H7 (cell line): ENCODE results near the gene TAF1B. TPM values are rescaled to one million over a fixed set of nuclear protein-coding genes. Genes with fewer than 3 reads are reported as not detected.

Source experiments
- DNase-seq: peaks from one replicate; pipeline ENCODE4 v3.0.0; 2012
- H3K27me3 ChIP-seq: 2 replicates; pipeline ENCODE4 v1.6.0; 2011; ENCODE audit warnings: mild to moderate bottlenecking, low read length; ENCODE audit not compliant: control insufficient read depth, insufficient read depth
- H3K36me3 ChIP-seq: replicated peaks from 2 replicates; pipeline ENCODE4 v1.5.1; 2011; ENCODE audit warnings: low read length; ENCODE audit not compliant: control insufficient read depth, insufficient read depth
- H3K4me3 ChIP-seq: 2 replicates; pipeline ENCODE4 v1.5.1; 2011; ENCODE audit warnings: low read depth, mild to moderate bottlenecking, control low read depth, low read length, moderate library complexity; ENCODE audit not compliant: insufficient read depth
- total RNA-seq: library from RNA; depleted of rRNA; stranded (reverse); fragments of >200 nt; shearing (Covaris generic); gene quantifications from 2 replicates; pipeline ENCODE4 v1.2.3, GENCODE V29; 2014

TAF1B gene
- total RNA-seq, 1 experiment from 2014 or later: 33.2 TPM

- Histone ChIP-seq H3K27me3 (no peaks in the 10 kb centered on the region), H3K36me3 (no peaks in the 10 kb centered on the region), H3K4me3 (no peak overlapping the region)
- DNase-seq: peak; percentile 96
Measured at GRCh38 chr2:9813312-9814128, 29.8 kb upstream of the TAF1B start.

DNA sequence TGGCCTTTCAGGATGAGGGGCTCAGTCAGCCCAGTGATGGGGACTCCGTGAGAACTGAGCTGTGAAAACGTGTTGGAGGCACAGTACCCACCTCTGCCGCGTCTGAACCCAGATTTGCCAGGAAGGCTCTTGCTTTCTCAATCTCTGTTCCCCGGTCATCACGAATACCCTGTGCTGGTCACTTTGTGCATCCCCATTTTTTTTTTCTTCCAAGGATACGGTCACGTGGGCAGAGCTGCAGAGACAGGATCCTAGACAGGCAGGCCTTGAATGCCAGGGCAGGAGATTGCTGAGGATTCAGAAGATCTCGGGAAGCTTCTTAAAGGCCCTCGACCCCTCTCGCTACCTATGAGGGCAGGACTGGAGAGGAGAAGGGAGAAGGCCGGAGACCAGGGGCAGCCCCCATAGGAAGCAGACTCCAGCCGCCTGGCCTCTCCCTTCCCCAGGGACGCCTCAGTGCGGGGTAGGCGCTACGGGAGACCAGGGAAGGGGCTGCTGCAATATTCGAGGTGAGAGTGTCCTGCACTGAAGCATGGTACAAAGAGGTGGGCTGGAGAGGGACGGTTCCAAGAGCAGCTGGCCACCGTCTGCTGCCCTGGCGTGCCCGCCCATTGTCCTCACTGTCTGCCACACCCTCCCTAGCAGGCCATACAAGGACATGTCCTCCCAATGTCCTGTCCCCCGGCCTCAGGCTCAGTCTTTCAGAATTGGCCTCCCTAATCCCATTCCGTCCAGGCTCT is 29.0 kb upstream of the TAF1B start:
- no peak overlapping the region for H3K4me3 ChIP-seq
- no peaks in the 10 kb centered on the region for H3K27me3 ChIP-seq
- H3K36me3 ChIP-seq: no peaks in the 10 kb centered on the region
- peak; percentile 54 for DNase-seq

- Histone ChIP-seq H3K36me3 (no peaks in the 10 kb centered on the region), H3K27me3 (no peaks in the 10 kb centered on the region), H3K4me3 (no peak overlapping the region)
- DNase-seq: no peak
Measured at GRCh38 chr2:9815076-9815475, 28.2 kb upstream of the TAF1B start.

GRCh38 chr2:9815844-9816279 is 27.4 kb upstream of the TAF1B start:
- H3K4me3 ChIP-seq: no peak overlapping the region
- no peak for DNase-seq
- no peaks in the 10 kb centered on the region for H3K27me3 ChIP-seq
- H3K36me3 ChIP-seq: no peaks in the 10 kb centered on the region

DNA sequence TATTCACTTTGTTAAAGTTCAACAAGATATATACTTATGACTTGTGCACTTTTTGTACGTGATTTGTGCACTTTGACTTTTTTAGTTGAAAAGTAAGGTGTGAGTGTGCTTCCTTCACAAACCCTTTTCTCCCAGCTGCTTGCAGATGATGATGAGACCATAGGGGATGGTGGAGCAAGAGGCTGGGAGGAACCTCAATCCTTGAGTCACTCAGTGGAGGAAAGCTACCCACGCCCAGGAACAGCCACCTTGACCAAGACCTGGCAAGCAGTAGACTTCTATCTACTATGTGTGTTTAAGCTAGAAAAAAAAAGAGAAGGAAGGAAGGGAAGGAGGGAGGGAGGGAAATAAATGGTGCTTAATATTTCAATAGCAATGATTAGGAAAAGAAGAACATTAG is 25.2 kb upstream of the TAF1B start:
- Histone ChIP-seq H3K36me3 (no peaks in the 10 kb centered on the region), H3K4me3 (no peak overlapping the region), H3K27me3 (no peaks in the 10 kb centered on the region)
- DNase-seq: no peak

GRCh38 chr2:9819551-9819950 is 23.7 kb upstream of the TAF1B start:
- Histone ChIP-seq H3K4me3 (no peak overlapping the region), H3K36me3 (no peaks in the 10 kb centered on the region), H3K27me3 (no peaks in the 10 kb centered on the region)
- no peak for DNase-seq

GRCh38 chr2:9820020-9820973 is 23.0 kb upstream of the TAF1B start:
- Histone ChIP-seq H3K4me3 (no peak overlapping the region), H3K36me3 (no peaks in the 10 kb centered on the region), H3K27me3 (no peaks in the 10 kb centered on the region)
- DNase-seq: peak; percentile 71

DNA sequence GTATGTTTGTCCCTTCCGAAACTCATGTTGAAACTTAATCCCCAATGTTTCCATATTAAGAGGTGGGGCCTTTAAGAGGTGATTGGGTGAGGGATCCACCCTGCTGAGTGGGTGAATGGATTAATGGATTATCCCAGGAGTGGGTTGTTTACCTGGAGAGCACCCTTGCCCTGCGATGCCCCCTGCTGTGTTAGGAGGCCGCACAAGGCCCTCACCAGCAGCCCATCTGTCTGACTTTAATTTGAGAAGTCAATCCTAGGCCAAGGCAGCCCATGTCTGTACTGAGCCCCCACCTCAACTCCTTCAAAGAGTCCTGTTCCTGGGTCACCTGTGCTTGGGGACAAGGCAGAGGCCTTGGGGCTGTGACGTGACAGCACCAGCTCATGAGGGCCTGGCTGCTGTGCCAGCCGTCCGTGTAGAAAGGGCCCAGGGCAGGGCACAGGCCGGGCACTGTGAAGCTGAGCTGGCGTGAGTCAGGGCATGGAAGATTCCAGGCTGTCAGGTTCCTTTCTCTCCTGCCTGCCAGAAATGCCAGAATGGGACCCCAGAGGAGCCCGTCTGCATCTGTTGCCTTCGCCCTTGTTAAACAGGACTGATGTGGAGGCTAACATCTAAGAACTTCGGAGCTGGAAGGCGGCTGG is 21.3 kb upstream of the TAF1B start:
- no peak overlapping the region for H3K4me3 ChIP-seq
- no peak for DNase-seq
- no peaks in the 10 kb centered on the region for H3K27me3 ChIP-seq
- H3K36me3 ChIP-seq: no peaks in the 10 kb centered on the region

DNA sequence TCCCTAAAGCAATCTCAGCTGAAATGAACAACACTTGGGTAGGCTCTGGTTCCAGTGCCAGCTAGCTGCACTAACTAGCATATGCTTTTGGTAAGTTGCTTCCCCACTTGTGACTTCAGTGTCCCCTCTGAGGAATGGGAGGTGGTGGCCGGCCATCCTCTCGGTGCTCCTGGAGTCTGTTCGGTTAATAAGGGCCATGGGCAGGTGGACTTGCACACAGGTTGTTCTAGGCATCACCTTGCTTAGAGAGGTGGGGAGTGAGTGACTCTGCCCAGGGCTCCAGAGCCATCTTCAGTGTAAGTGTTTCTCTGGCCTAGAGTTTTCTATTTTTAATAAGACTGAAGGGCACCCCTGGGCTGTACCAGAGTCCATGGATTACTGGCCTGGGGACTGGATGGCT is 18.8 kb upstream of the TAF1B start:
- Histone ChIP-seq H3K27me3 (no peaks in the 10 kb centered on the region), H3K4me3 (no peak overlapping the region)
- no peak for DNase-seq

GRCh38 chr2:9824956-9825720 is 18.1 kb upstream of the TAF1B start:
- Histone ChIP-seq H3K27me3 (no peaks in the 10 kb centered on the region), H3K36me3 (no peaks in the 10 kb centered on the region), H3K4me3 (no peak overlapping the region)
- DNase-seq: no peak

More for the DNA sequence above, 18.8 kb upstream of the TAF1B start:
- H3K36me3 ChIP-seq: no peaks in the 10 kb centered on the region

- H3K27me3 ChIP-seq: no peaks in the 10 kb centered on the region
- no peaks in the 10 kb centered on the region for H3K36me3 ChIP-seq
- H3K4me3 ChIP-seq: no peak overlapping the region
- DNase-seq: no peak
Measured at GRCh38 chr2:9826208-9826607, 17.1 kb upstream of the TAF1B start.

GRCh38 chr2:9830685-9831410 is 12.4 kb upstream of the TAF1B start:
- DNase-seq: no peak
- Histone ChIP-seq H3K27me3 (no peaks in the 10 kb centered on the region), H3K4me3 (no peak overlapping the region), H3K36me3 (no peaks in the 10 kb centered on the region)

- Histone ChIP-seq H3K27me3 (no peaks in the 10 kb centered on the region), H3K4me3 (no peak overlapping the region), H3K36me3 (no peaks in the 10 kb centered on the region)
- DNase-seq: peak; percentile 22
Measured at GRCh38 chr2:9831670-9832069, 11.6 kb upstream of the TAF1B start.
